ENCODE measurements around the gene LRRC15. TPM values are rescaled to one million over a fixed set of nuclear protein-coding genes. Genes with fewer than 3 reads are reported as not detected.
A peak's percentile ranks its signal among the peaks of the same experiment; 100 is the strongest.

LRRC15 gene
- total RNA-seq, 1 experiment from 2014 or later = 0.07 TPM

DNA sequence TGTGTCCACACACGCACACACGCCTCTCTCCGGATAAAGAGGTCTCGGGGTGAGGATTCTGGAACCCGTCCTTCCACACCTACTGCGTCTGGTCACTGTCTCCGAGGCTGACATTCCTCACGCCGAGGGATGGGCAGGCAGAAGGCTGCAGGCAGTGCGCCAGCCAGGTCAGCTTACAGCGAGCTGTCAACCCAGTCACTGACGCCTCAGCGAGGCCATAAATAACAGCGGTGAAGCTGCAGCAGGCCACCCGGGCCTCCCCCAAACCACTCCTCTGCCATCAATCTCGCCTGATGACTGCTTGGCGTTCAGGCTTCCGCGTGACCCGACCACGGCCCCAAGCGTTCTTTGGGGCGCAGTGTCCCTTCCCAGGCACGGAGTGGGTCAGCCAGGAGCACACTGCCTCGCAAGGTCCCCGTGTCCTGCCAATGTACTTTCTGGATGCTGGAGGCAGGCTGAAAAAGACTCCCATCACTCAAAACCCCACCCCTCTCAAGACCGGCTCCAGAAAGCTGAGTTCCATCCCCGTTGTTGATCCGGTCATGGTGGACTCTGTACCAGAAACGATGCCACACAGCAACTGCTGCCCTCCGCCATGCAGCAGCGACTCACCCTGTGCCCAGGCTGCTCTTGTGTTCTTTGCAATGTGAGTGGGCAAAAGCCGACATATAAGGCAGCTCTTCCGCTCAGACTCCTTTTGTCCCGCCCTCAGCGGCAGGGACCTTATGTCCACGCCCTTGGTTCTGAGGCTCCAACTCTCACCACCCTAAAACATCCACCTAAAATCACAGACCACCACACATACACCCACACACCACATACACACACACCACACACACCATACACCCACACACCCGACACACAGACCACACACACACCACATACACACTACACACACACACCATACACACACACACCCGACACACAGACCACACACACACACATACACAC lies 45.5 kb downstream of the LRRC15 start:
- no peak overlapping the region for H3K4me3 Mint-ChIP-seq
- H3K36me3 Mint-ChIP-seq = peaks cover 19% of the 10 kb centered on the region
- POLR2A ChIA-PET = interaction anchor here (0.7 kb wide), 1 partner anchor 511 kb away, joined by 3 read pairs; no protein-coding TSS in a partner anchor
- CTCF ChIA-PET = interaction anchor here (0.9 to 2.3 kb wide), 2 partner anchors 9 to 543 kb away, joined by 3 to 5 read pairs; no protein-coding TSS in a partner anchor
- H3K27me3 Mint-ChIP-seq (ENCODE audit: low read depth) = peaks cover 9% of the 10 kb centered on the region; the same call in 1 of the 2 replicates
- H3K27ac Mint-ChIP-seq = no peak overlapping the region
- H3K9me3 Mint-ChIP-seq = peaks cover 23% of the 10 kb centered on the region
- no peak for DNase-seq (ENCODE audit: low spot score)
- ATAC-seq = no peak
- H3K4me1 Mint-ChIP-seq = peaks cover 6% of the 10 kb centered on the region; the same call in 1 of the 2 replicates
- TF ChIP-seq, protein P1, sequence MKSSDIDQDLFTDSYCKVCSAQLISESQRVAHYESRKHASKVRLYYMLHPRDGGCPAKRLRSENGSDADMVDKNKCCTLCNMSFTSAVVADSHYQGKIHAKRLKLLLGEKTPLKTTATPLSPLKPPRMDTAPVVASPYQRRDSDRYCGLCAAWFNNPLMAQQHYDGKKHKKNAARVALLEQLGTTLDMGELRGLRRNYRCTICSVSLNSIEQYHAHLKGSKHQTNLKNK (CRISPR knock-in tag; IDR thresholded peaks at IDR 0.05) = no peak
- no peak for TF ChIP-seq NR3C1 (CRISPR knock-in tag; conservative IDR thresholded peaks at IDR 0.05; ENCODE audit: low read depth)
- TF ChIP-seq JAZF1 (CRISPR knock-in tag; IDR thresholded peaks at IDR 0.05) = no peak
- TF ChIP-seq, protein P2, sequence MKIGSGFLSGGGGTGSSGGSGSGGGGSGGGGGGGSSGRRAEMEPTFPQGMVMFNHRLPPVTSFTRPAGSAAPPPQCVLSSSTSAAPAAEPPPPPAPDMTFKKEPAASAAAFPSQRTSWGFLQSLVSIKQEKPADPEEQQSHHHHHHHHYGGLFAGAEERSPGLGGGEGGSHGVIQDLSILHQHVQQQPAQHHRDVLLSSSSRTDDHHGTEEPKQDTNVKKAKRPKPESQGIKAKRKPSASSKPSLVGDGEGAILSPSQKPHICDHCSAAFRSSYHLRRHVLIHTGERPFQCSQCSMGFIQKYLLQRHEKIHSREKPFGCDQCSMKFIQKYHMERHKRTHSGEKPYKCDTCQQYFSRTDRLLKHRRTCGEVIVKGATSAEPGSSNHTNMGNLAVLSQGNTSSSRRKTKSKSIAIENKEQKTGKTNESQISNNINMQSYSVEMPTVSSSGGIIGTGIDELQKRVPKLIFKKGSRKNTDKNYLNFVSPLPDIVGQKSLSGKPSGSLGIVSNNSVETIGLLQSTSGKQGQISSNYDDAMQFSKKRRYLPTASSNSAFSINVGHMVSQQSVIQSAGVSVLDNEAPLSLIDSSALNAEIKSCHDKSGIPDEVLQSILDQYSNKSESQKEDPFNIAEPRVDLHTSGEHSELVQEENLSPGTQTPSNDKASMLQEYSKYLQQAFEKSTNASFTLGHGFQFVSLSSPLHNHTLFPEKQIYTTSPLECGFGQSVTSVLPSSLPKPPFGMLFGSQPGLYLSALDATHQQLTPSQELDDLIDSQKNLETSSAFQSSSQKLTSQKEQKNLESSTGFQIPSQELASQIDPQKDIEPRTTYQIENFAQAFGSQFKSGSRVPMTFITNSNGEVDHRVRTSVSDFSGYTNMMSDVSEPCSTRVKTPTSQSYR (CRISPR knock-in tag; IDR thresholded peaks at IDR 0.05) = no peak
- no peak for TF ChIP-seq GRHL2 (CRISPR knock-in tag; IDR thresholded peaks at IDR 0.05; ENCODE audit: insufficient replicate concordance, severe bottlenecking)
- TF ChIP-seq, protein P3, sequence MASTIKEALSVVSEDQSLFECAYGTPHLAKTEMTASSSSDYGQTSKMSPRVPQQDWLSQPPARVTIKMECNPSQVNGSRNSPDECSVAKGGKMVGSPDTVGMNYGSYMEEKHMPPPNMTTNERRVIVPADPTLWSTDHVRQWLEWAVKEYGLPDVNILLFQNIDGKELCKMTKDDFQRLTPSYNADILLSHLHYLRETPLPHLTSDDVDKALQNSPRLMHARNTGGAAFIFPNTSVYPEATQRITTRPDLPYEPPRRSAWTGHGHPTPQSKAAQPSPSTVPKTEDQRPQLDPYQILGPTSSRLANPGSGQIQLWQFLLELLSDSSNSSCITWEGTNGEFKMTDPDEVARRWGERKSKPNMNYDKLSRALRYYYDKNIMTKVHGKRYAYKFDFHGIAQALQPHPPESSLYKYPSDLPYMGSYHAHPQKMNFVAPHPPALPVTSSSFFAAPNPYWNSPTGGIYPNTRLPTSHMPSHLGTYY (CRISPR knock-in tag; IDR thresholded peaks at IDR 0.05) = no peak
- TF ChIP-seq, protein P4, sequence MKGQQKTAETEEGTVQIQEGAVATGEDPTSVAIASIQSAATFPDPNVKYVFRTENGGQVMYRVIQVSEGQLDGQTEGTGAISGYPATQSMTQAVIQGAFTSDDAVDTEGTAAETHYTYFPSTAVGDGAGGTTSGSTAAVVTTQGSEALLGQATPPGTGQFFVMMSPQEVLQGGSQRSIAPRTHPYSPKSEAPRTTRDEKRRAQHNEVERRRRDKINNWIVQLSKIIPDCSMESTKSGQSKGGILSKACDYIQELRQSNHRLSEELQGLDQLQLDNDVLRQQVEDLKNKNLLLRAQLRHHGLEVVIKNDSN (CRISPR knock-in tag; IDR thresholded peaks at IDR 0.05) = no peak
- TF ChIP-seq, protein P5, sequence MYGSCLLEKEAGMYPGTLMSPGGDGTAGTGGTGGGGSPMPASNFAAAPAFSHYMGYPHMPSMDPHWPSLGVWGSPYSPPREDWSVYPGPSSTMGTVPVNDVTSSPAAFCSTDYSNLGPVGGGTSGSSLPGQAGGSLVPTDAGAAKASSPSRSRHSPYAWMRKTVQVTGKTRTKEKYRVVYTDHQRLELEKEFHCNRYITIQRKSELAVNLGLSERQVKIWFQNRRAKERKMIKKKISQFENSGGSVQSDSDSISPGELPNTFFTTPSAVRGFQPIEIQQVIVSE (CRISPR knock-in tag; IDR thresholded peaks at IDR 0.05; ENCODE audit: borderline replicate concordance) = 0 out of 2 replicates have a peak, but pooled peaks have one; percentile 33

DNA sequence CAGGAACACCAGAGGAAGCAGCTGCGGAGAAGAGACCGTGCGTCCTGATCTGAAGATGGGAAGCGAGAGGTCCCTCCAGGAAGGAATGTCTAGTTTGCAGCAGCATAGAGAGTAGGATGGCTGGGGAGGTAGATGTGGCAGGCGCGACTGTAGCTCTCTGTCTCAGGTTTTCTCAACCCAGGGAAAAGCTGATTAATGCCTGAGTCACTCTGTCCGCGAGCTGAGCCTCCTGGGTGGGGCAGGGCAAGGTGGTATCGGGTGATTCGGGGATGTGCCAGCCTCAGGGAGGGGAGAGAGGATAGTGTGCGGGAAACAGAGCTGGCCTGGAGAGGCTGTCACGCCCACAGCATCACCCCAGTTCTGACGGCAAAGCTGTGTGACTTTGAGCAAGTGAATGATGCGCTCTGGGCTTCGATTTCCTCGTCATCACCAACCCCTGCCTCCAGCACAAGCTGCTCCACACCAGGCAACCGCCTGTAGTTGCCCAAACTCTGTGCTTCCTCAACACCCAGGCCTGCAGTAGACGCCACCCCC lies 46.8 kb downstream of the LRRC15 start:
- Mint-ChIP-seq H3K27me3 (ENCODE audit: low read depth) (peaks cover 19% of the 10 kb centered on the region), H3K36me3 (peaks cover 31% of the 10 kb centered on the region), H3K4me1 (no peaks in the 10 kb centered on the region; the same call in 1 of the 2 replicates), H3K9me3 (peaks cover 35% of the 10 kb centered on the region), H3K27ac (no peak overlapping the region), H3K4me3 (no peak overlapping the region)
- no peak for ATAC-seq
- TF ChIP-seq, protein P6, sequence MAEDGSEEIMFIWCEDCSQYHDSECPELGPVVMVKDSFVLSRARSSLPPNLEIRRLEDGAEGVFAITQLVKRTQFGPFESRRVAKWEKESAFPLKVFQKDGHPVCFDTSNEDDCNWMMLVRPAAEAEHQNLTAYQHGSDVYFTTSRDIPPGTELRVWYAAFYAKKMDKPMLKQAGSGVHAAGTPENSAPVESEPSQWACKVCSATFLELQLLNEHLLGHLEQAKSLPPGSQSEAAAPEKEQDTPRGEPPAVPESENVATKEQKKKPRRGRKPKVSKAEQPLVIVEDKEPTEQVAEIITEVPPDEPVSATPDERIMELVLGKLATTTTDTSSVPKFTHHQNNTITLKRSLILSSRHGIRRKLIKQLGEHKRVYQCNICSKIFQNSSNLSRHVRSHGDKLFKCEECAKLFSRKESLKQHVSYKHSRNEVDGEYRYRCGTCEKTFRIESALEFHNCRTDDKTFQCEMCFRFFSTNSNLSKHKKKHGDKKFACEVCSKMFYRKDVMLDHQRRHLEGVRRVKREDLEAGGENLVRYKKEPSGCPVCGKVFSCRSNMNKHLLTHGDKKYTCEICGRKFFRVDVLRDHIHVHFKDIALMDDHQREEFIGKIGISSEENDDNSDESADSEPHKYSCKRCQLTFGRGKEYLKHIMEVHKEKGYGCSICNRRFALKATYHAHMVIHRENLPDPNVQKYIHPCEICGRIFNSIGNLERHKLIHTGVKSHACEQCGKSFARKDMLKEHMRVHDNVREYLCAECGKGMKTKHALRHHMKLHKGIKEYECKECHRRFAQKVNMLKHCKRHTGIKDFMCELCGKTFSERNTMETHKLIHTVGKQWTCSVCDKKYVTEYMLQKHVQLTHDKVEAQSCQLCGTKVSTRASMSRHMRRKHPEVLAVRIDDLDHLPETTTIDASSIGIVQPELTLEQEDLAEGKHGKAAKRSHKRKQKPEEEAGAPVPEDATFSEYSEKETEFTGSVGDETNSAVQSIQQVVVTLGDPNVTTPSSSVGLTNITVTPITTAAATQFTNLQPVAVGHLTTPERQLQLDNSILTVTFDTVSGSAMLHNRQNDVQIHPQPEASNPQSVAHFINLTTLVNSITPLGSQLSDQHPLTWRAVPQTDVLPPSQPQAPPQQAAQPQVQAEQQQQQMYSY (CRISPR knock-in tag; IDR thresholded peaks at IDR 0.05) = no peak
- TF ChIP-seq, protein P2 (CRISPR knock-in tag; IDR thresholded peaks at IDR 0.05) = no peak
- no peak for TF ChIP-seq NR1H2 (CRISPR knock-in tag; IDR thresholded peaks at IDR 0.05)
- TF ChIP-seq, protein P3 (CRISPR knock-in tag; IDR thresholded peaks at IDR 0.05) = no peak
- no peak for TF ChIP-seq ZNF317 (CRISPR knock-in tag; IDR thresholded peaks at IDR 0.05; ENCODE audit: borderline replicate concordance, low read depth)
- TF ChIP-seq, protein P7, sequence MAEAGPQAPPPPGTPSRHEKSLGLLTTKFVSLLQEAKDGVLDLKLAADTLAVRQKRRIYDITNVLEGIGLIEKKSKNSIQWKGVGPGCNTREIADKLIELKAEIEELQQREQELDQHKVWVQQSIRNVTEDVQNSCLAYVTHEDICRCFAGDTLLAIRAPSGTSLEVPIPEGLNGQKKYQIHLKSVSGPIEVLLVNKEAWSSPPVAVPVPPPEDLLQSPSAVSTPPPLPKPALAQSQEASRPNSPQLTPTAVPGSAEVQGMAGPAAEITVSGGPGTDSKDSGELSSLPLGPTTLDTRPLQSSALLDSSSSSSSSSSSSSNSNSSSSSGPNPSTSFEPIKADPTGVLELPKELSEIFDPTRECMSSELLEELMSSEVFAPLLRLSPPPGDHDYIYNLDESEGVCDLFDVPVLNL (CRISPR knock-in tag; IDR thresholded peaks at IDR 0.05; ENCODE audit: borderline replicate concordance, low read depth) = no peak
- ChIA-PET CTCF (interaction anchor here (2.3 kb wide), 1 partner anchor 11 kb away, joined by 5 read pairs; no protein-coding TSS in a partner anchor), POLR2A (no interaction called here)
- no peak for DNase-seq (ENCODE audit: low spot score)

Data from WTC11 (cell line).